Hepatocyte (in vitro differentiated cells): Measurements from ENCODE around the gene CANX.

Experiments used
- EZH2 ChIP-seq: fragments of 200-600 bp; sonication (generic); IDR thresholded peaks from 2 replicates; pipeline ENCODE4 v1.6.1; 2016; ENCODE audit warnings: antibody characterized with exemption, mild to moderate bottlenecking, borderline replicate concordance
- EZH2phosphoT487 ChIP-seq: fragments of 200-600 bp; sonication (generic); IDR thresholded peaks from one replicate; pipeline ENCODE4 v1.6.1; 2018; ENCODE audit warnings: antibody characterized with exemption, mild to moderate bottlenecking, low read depth, moderate library complexity; ENCODE audit not compliant: unreplicated experiment, severe bottlenecking
- TF ChIP-seq, protein P1 (sequence below): fragments of 200-600 bp; sonication (generic); IDR thresholded peaks from 2 replicates; pipeline ENCODE4 v1.5.1; 2016; ENCODE audit warnings: antibody characterized with exemption, mild to moderate bottlenecking; ENCODE audit not compliant: poor library complexity

GRCh38 chr5:179678223-179679013 lies 20.3 kb upstream of the CANX start:
- no peak for TF ChIP-seq EZH2
- TF ChIP-seq EZH2phosphoT487 = no peak
- TF ChIP-seq, protein P1, sequence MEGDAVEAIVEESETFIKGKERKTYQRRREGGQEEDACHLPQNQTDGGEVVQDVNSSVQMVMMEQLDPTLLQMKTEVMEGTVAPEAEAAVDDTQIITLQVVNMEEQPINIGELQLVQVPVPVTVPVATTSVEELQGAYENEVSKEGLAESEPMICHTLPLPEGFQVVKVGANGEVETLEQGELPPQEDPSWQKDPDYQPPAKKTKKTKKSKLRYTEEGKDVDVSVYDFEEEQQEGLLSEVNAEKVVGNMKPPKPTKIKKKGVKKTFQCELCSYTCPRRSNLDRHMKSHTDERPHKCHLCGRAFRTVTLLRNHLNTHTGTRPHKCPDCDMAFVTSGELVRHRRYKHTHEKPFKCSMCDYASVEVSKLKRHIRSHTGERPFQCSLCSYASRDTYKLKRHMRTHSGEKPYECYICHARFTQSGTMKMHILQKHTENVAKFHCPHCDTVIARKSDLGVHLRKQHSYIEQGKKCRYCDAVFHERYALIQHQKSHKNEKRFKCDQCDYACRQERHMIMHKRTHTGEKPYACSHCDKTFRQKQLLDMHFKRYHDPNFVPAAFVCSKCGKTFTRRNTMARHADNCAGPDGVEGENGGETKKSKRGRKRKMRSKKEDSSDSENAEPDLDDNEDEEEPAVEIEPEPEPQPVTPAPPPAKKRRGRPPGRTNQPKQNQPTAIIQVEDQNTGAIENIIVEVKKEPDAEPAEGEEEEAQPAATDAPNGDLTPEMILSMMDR = no peak
